NCI-H2029 treated with DMSO at 0.1 percent for 48 hours (cell line): ENCODE measurements around the gene MSLN.

Experiments
- DNase-seq: peaks from one replicate; lab custom pipeline; 2025; lab: John Stamatoyannopoulos, UW

MSLN gene

DNA sequence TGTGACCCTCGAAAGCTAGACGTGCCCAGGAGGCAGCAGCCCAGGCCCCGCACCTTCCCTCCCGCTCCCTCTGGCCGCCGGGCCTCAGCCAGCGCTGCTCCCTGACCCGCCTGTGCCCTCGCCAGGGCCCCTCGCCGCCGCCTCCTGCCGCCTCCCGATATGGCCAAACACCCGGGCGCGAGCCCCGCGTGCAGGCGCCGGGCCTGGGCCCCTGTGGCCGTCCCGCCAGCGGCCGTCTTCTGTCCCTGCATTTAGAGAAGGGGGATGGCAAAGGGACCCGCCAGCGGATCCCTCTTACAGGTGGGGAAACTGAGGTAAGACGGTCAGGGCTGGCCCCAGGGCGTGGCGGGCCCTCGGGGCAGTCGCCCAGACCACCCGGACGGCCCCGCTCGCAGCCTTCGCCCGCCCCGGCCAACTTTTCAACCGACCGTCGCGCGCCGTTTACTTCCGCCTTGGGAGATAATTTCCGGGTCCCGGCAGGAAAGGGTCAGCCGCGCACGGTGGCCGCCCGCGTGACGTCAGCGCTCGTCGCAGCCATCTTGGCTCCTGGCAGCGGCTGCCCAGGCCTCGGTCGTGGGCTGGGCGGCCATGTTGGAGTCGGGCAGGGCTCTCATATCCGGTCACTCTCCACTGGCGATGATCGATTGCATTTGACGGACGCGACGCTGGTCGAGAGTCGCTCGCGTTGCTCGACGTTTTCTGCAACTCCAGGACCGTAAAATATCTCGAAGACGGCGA, 47.0 kb downstream of the MSLN start:
- peak; percentile 73 for DNase-seq

DNA sequence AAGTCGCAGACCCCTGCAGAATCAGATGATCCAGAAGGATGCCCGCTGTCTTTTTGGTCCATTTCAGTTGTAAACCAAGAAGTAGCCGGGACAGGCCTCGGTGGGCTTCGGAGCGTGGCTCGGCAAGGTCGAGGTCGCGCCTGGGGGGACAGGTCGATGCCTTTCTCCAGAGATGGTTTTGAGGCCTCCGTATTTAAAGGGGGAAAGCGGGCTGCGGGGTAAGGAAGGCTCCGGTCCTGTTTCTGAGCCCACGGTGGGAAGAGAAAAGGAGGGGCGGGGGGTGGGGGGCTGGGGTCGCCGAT, 47.5 kb downstream of the MSLN start:
- no peak for DNase-seq

DNA sequence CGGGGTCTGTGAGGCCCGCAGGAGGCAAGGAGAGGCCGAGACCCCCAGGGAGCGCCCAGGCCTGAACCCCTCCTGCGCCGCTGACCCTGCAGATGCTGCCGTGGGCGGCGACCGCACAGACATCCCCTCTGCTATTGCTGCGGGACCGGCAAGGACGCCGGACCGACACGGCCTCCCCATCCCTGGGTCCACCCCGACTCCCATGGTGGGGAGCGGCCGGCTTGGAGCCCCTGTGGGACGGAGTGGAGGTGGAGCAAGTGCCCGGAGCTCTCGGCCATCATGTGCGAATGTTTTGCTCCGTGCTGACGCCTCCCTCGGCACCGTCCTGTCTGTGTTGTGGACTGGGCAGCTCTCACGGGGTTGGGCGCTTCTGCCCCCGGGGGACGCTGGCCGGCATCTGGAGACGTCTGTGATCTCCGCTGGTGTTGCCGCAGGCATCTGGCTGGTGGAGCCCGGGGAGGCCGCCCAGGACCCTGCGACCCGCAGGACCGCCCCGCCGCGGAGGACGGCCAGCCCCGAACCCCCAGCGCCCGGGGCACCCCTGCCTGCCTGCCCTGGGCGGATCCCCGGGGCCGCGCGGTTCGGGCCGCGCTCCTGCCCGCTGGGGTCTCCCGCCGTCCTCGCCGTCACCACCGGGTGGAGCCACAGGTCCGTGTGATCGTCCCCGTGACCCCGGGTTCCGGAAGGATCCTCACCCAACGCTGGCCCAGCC, 52.8 kb downstream of the MSLN start:
- no peak for DNase-seq

- no peak for DNase-seq
Observed at GRCh38 chr16:813916-814412, 53.4 kb downstream of the MSLN start.

DNA sequence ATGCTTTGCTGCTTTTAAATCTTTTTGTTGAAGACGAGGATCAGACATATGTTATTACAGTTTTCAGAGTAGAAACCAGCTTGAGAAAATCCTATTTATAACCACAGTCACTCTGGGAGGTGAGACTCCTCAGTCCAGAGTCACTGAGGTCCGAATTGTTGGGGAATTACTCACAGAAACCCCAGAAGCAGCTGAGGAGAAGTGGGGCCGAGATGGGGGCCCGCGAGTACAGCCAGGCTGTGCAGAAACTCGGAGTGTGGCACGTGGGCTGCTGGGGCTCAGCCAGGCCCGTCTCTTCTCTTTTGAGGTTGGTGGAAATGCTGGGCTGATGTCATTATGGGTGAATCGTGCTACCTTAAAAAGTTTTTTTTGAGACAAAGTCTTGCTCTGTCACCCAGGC, 54.4 kb downstream of the MSLN start:
- no peak for DNase-seq

GRCh38 chr16:815861-816260, 55.3 kb downstream of the MSLN start:
- no peak for DNase-seq

- DNase-seq = no peak
Observed at GRCh38 chr16:817001-817906, 56.7 kb downstream of the MSLN start.

GRCh38 chr16:818132-818531, 57.6 kb downstream of the MSLN start:
- no peak for DNase-seq
